A549 treated with CORT108297 at 1 μM for 4 hours (cell line): ENCODE data around the gene ATRNL1. TPM values are rescaled to one million over a fixed set of nuclear protein-coding genes. Genes with fewer than 3 reads are reported as not detected.

Source experiments
- total RNA-seq: library from RNA; stranded (reverse); fragments of 200-300 nt; extraction: Qiagen RNA extraction; gene quantifications from 5 replicates; pipeline ENCODE4 v1.2.3, GENCODE V29; 2022

ATRNL1 gene, protein sequence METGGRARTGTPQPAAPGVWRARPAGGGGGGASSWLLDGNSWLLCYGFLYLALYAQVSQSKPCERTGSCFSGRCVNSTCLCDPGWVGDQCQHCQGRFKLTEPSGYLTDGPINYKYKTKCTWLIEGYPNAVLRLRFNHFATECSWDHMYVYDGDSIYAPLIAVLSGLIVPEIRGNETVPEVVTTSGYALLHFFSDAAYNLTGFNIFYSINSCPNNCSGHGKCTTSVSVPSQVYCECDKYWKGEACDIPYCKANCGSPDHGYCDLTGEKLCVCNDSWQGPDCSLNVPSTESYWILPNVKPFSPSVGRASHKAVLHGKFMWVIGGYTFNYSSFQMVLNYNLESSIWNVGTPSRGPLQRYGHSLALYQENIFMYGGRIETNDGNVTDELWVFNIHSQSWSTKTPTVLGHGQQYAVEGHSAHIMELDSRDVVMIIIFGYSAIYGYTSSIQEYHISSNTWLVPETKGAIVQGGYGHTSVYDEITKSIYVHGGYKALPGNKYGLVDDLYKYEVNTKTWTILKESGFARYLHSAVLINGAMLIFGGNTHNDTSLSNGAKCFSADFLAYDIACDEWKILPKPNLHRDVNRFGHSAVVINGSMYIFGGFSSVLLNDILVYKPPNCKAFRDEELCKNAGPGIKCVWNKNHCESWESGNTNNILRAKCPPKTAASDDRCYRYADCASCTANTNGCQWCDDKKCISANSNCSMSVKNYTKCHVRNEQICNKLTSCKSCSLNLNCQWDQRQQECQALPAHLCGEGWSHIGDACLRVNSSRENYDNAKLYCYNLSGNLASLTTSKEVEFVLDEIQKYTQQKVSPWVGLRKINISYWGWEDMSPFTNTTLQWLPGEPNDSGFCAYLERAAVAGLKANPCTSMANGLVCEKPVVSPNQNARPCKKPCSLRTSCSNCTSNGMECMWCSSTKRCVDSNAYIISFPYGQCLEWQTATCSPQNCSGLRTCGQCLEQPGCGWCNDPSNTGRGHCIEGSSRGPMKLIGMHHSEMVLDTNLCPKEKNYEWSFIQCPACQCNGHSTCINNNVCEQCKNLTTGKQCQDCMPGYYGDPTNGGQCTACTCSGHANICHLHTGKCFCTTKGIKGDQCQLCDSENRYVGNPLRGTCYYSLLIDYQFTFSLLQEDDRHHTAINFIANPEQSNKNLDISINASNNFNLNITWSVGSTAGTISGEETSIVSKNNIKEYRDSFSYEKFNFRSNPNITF (N-terminal part only)
- total RNA-seq: 0.14 to 0.30 TPM (median 0.22 TPM) in 5 replicates

DNA sequence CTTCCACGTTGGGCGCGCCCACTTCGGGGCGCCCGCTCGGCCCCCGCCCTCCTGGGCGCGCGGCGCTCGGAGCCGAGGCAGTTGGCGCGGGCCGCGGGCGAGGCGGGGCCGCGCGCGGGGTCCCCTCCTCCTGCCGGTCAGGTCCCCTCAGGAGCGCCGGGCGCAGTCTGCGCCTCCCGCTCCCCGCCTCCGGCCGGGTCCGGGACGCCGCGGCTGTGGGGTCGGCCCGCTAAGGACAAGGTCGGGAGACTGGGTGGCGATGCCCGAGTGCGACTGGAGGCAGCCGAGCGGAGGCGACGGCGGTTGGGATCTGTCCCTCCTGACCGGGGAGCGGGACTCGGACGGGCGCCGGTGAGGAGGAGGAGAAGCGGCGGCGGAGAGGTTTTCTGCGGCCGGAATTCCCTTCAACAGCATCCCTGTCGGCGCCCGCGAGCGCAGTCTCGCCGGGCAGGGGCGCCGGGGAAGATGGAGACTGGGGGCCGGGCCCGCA is at the start of gene ATRNL1:
TSS of gene ATRNL1 (plus strand) at position 80 of the 490 bp plus-strand sequence. CDS start at position 466, 386 bp downstream.

Other genes with a start within 250 kb of the ATRNL1 start
- 12.9 to 16.1 TPM (median 15.7 TPM) in 5 replicates for gene TRUB1, start 155.2 kb upstream of the ATRNL1 start, total RNA-seq